HCT116 (cell line): ENCODE measurements around the gene PLAC8L1. TPM values are rescaled to one million over a fixed set of nuclear protein-coding genes. Genes with fewer than 3 reads are reported as not detected.
"Not testable (repeated sequence)": the region's sequence is repeated elsewhere in the genome, so short reads cannot be mapped to it uniquely, and the experiment has no call there.

Experiments
- ATAC-seq: fragments of 200-7000 bp; cut with Tn5 transposase; 2 replicates; pipeline ENCODE4 v1.9.1; 2020; ENCODE audit warnings: mild to moderate bottlenecking, moderate library complexity
- BruUV-seq: library from RNA; stranded (reverse); fragments of 400-500 nt; replicated peaks from 2 replicates; lab custom pipeline; 2021; lab: Mats Ljungman, UMichigan
- CTCF ChIA-PET: fragments of 300-600 bp; sonication (Branson Sonifier 250); formaldehyde crosslinking; loops from one replicate; lab custom pipeline; 2021; ENCODE audit warnings: antibody characterized with exemption; lab: Charles Lee
- POLR2A ChIA-PET: fragments of 300-600, 350-600 bp; sonication (Branson Sonifier 250); formaldehyde crosslinking; loops from one replicate; lab custom pipeline; 2021; ENCODE audit warnings: antibody characterized with exemption; lab: Charles Lee
- RAD21 ChIA-PET, 2 experiments: fragments of 300-600 bp; sonication (Branson Sonifier 250); formaldehyde crosslinking; loops; one replicate each; lab custom pipeline; 2023; ENCODE audit warnings: low total read pairs in 2 of 2; ENCODE audit not compliant: uncharacterized antibody in 2 of 2, unreplicated experiment in 2 of 2, low non-redundant PET in 1 of 2; lab: Charles Lee
- DNase-seq: peaks from one replicate; pipeline ENCODE4 v3.0.0-alpha.2; 2010; ENCODE audit warnings: low read depth, low spot score
- H2AFZ ChIP-seq: fragments of 200-600 bp; shearing (Covaris generic), sonication (generic); 2 replicates; pipeline ENCODE4 v1.6.1; 2017; ENCODE audit warnings: low read depth, mixed run types, mixed read lengths, antibody characterized with exemption, low read length; ENCODE audit not compliant: poor library complexity, severe bottlenecking
- H3K27ac ChIP-seq: 2 replicates; pipeline ENCODE4 v1.5.1; 2012; ENCODE audit warnings: low read depth, low read length
- H3K27me3 ChIP-seq: fragments of 200-600 bp; sonication (generic); 2 replicates; pipeline ENCODE4 v1.6.1; 2016; ENCODE audit warnings: mixed run types, low read length, mixed read lengths; ENCODE audit not compliant: insufficient read depth
- H3K36me3 ChIP-seq, 2 experiments: fragments of 200-500 bp in 1 of 2; fragments of 200-600 bp in 1 of 2; sonication (Bioruptor generic) in 1 of 2; sonication (generic) in 1 of 2; 2 replicates each; pipeline versions ENCODE4 v1.5.1 to v1.6.1; 2014 to 2016; ENCODE audit warnings: low read length in 2 of 2, inconsistent platforms in 1 of 2, mixed read lengths in 1 of 2, mixed run types in 1 of 2; ENCODE audit not compliant: insufficient read depth in 2 of 2, control insufficient read depth in 1 of 2
- H3K4me1 ChIP-seq, 2 experiments: fragments of 200-600 bp in 1 of 2; sonication (generic) in 1 of 2; 2 replicates each; pipeline versions ENCODE4 v1.5.1 to v1.6.1; 2012 to 2017; ENCODE audit warnings: low read length in 2 of 2, inconsistent platforms in 1 of 2, mild to moderate bottlenecking in 1 of 2, mixed read lengths in 1 of 2, mixed run types in 1 of 2, moderate library complexity in 1 of 2; ENCODE audit not compliant: insufficient read depth in 2 of 2, control insufficient read depth in 1 of 2
- H3K4me2 ChIP-seq: fragments of 200-600 bp; sonication (generic); 2 replicates; pipeline ENCODE4 v1.6.1; 2017; ENCODE audit warnings: mixed run types, low read length, mixed read lengths
- H3K4me3 ChIP-seq, 2 experiments: fragments of 200-600 bp in 1 of 2; sonication (generic) in 1 of 2; replicated peaks in 1 of 2; 2 replicates each; pipeline ENCODE4 v1.5.1; 2011 to 2016; ENCODE audit warnings: low read length in 2 of 2, control low read depth in 1 of 2, low read depth in 1 of 2, mild to moderate bottlenecking in 1 of 2, mixed read lengths in 1 of 2, mixed run types in 1 of 2
- H3K79me2 ChIP-seq: fragments of 200-600 bp; sonication (generic); 2 replicates; pipeline ENCODE4 v1.6.1; 2017; ENCODE audit warnings: mild to moderate bottlenecking, mixed run types, low read length, moderate library complexity, mixed read lengths; ENCODE audit not compliant: insufficient read depth
- H3K9ac ChIP-seq: fragments of 200-600 bp; sonication (generic); 2 replicates; pipeline ENCODE4 v1.6.1; 2016; ENCODE audit warnings: low read length, mixed read lengths
- H3K9me2 ChIP-seq: fragments of 200-600 bp; sonication (generic), shearing (Covaris generic); 2 replicates; pipeline ENCODE4 v1.6.1; 2017; ENCODE audit warnings: mixed run types, mild to moderate bottlenecking, moderate library complexity; ENCODE audit not compliant: insufficient read depth
- H3K9me3 ChIP-seq, 2 experiments: fragments of 200-500 bp in 1 of 2; fragments of 200-600 bp in 1 of 2; sonication (Bioruptor generic) in 1 of 2; sonication (generic) in 1 of 2; 2 replicates each; pipeline ENCODE4 v1.6.1; 2014 to 2017; ENCODE audit warnings: low read length in 2 of 2, mixed read lengths in 2 of 2, inconsistent platforms in 1 of 2, low read depth in 1 of 2, mild to moderate bottlenecking in 1 of 2, mixed run types in 1 of 2, moderate library complexity in 1 of 2; ENCODE audit not compliant: control insufficient read depth in 1 of 2, insufficient read depth in 1 of 2
- H4K20me1 ChIP-seq: fragments of 200-600 bp; sonication (generic), shearing (Covaris generic); 2 replicates; pipeline ENCODE4 v1.6.1; 2017; ENCODE audit warnings: mixed run types, mild to moderate bottlenecking, moderate library complexity; ENCODE audit not compliant: insufficient read depth
- POLR2AphosphoS5 ChIP-seq: IDR thresholded peaks from 2 replicates; pipeline ENCODE4 v1.6.1; 2011; ENCODE audit warnings: mild to moderate bottlenecking, low read depth, low read length, moderate library complexity
- RAD21 ChIP-seq: IDR thresholded peaks from 2 replicates; pipeline ENCODE4 v1.6.1; 2012; ENCODE audit warnings: low read depth, mild to moderate bottlenecking
- REST ChIP-seq: IDR thresholded peaks from 2 replicates; pipeline ENCODE4 v1.6.1; 2012; ENCODE audit warnings: low read depth
- TCF7L2 ChIP-seq: IDR thresholded peaks from 2 replicates; pipeline ENCODE4 v1.7.0; 2011; ENCODE audit warnings: borderline replicate concordance, inconsistent platforms; ENCODE audit not compliant: insufficient read depth, insufficient read length; ENCODE audit errors: extremely low read depth
- YY1 ChIP-seq: IDR thresholded peaks from 2 replicates; pipeline ENCODE4 v1.6.1; 2011; ENCODE audit warnings: low read length, low read depth, moderate library complexity, mild to moderate bottlenecking; ENCODE audit not compliant: insufficient replicate concordance; ENCODE audit errors: extremely low read depth
- ZNF274 ChIP-seq: fragments of 200-500 bp; sonication (Bioruptor generic); IDR thresholded peaks from 2 replicates; pipeline ENCODE4 v1.6.1; 2014; ENCODE audit warnings: mild to moderate bottlenecking, low read depth, low read length, inconsistent platforms
- intact Hi-C: fragments of 100-400 bp; cut with micrococcal nuclease; formaldehyde crosslinking; loops from 2 replicates; pipeline ENCODE4 v1.10.0; 2022
- total RNA-seq: library from RNA; stranded (reverse); gene quantifications from one replicate; pipeline ENCODE4 v1.2.1, GENCODE V29; 2021; ENCODE audit not compliant: unreplicated experiment

Gene PLAC8L1
- total RNA-seq, 1 experiment from 2014 or later: 2.6 TPM

- ATAC-seq: no peak
- no peaks in the 10 kb centered on the region for H3K27me3 ChIP-seq
- H3K4me1 ChIP-seq: no peaks in the 10 kb centered on the region
- BruUV-seq: no TSS peak
- no peak overlapping the region for H2AFZ ChIP-seq
- no peak overlapping the region for H3K4me2 ChIP-seq
- no peak overlapping the region for H3K4me3 ChIP-seq
- DNase-seq: no peak
- TF ChIP-seq TCF7L2: no peak
- TF ChIP-seq REST: no peak
- TF ChIP-seq YY1: no peak
- intact Hi-C loops: no loop called here
- H3K9me3 ChIP-seq: no peaks in the 10 kb centered on the region
- H3K27ac ChIP-seq: no peak overlapping the region
- H3K9me2 ChIP-seq: no peaks in the 10 kb centered on the region
- no peak overlapping the region for H3K9ac ChIP-seq
- ChIA-PET RAD21 (no interaction called here), CTCF (no interaction called here), POLR2A (no interaction called here)
- no peaks in the 10 kb centered on the region for H3K79me2 ChIP-seq
- H4K20me1 ChIP-seq: 0 out of 2 replicates have a peak, but pooled peaks cover 6% of the 10 kb centered on the region
- peaks cover 57 to 63% of the 10 kb centered on the region in 2 experiments for H3K36me3 ChIP-seq
Observed at GRCh38 chr5:146126068-146126467, 20.7 kb upstream of the PLAC8L1 start.

GRCh38 chr5:146124580-146124979, 19.2 kb upstream of the PLAC8L1 start:
- no TSS peak for BruUV-seq
- H3K27ac ChIP-seq: no peak overlapping the region

GRCh38 chr5:146121451-146121850, 16.1 kb upstream of the PLAC8L1 start:
- H3K4me1 ChIP-seq, H3K4me2 ChIP-seq, H3K9me2 ChIP-seq, H2AFZ ChIP-seq, H3K9me3 ChIP-seq, H3K79me2 ChIP-seq, ATAC-seq, H3K9ac ChIP-seq, DNase-seq, H3K27me3 ChIP-seq, H3K27ac ChIP-seq, intact Hi-C loops, CTCF ChIA-PET, H3K4me3 ChIP-seq, BruUV-seq, H4K20me1 ChIP-seq, RAD21 ChIA-PET: not testable (repeated sequence)
- H3K36me3 ChIP-seq: peaks cover 47 to 53% of the 10 kb centered on the region in 2 experiments
- POLR2A ChIA-PET: interaction anchor here (0.6 kb wide), 1 partner anchor 12 kb away, joined by 3 read pairs; no protein-coding TSS in a partner anchor

More at GRCh38 chr5:146124580-146124979, 19.2 kb upstream of the PLAC8L1 start:
- Histone ChIP-seq H3K4me1 (no peaks in the 10 kb centered on the region), H3K9me3 (no peaks in the 10 kb centered on the region), H2AFZ (no peak overlapping the region), H3K27me3 (no peaks in the 10 kb centered on the region), H4K20me1 (no peaks in the 10 kb centered on the region), H3K9me2 (no peaks in the 10 kb centered on the region), H3K4me3 (no peak overlapping the region), H3K79me2 (no peaks in the 10 kb centered on the region), H3K9ac (no peak overlapping the region), H3K4me2 (no peak overlapping the region), H3K36me3 (peaks cover 62 to 66% of the 10 kb centered on the region in 2 experiments)
- intact Hi-C loops: no loop called here
- ChIA-PET POLR2A (no interaction called here), RAD21 (no interaction called here), CTCF (no interaction called here)
- DNase-seq: no peak
- no peak for TF ChIP-seq RAD21
- no peak for TF ChIP-seq POLR2AphosphoS5
- no peak for TF ChIP-seq ZNF274
- ATAC-seq: no peak
